Esophagus squamous epithelium (tissue), 5 donors: ENCODE results near the gene PABPN1. TPM values are rescaled to one million over a fixed set of nuclear protein-coding genes. Genes with fewer than 3 reads are reported as not detected.

Source experiments
- DNase-seq: peaks from one replicate; lab custom pipeline; 2025; lab: John Stamatoyannopoulos, UW
- H3K27ac ChIP-seq, 4 donors: fragments of 200-600 bp; sonication (generic); one replicate each; pipeline ENCODE4 v1.5.1; 2016 to 2019; ENCODE audit warnings: mild to moderate bottlenecking in 1 of 4
- H3K27me3 ChIP-seq, 4 donors: fragments of 200-600 bp; sonication (generic); 1 replicate in 3 of 4; 2 replicates in 1 of 4; pipeline versions ENCODE4 v1.5.1 to v1.6.0; 2017 to 2021; ENCODE audit warnings: antibody characterized with exemption in 1 of 4
- H3K36me3 ChIP-seq, 3 donors: fragments of 200-600 bp; sonication (generic); one replicate each; pipeline ENCODE4 v1.5.1; 2016 to 2019
- H3K4me1 ChIP-seq, 3 donors: fragments of 200-600 bp; sonication (generic); one replicate each; pipeline ENCODE4 v1.5.1; 2017 to 2019
- H3K4me3 ChIP-seq, 4 donors: fragments of 200-600 bp; sonication (generic); 1 replicate in 3 of 4; 2 replicates in 1 of 4; pipeline ENCODE4 v1.5.1; 2016 to 2019; ENCODE audit warnings: mild to moderate bottlenecking in 2 of 4, moderate library complexity in 1 of 4
- H3K9me3 ChIP-seq, 3 donors: fragments of 200-600 bp; sonication (generic); one replicate each; pipeline ENCODE4 v1.5.1; 2016 to 2019
- POLR2A ChIP-seq, 4 donors: fragments of 450-650 bp; IDR thresholded peaks; one replicate each; pipeline ENCODE4 v1.6.1; 2017; ENCODE audit warnings: antibody characterized with exemption in 4 of 4, mild to moderate bottlenecking in 4 of 4, moderate library complexity in 3 of 4
- WGBS, 2 donors: methylation state at CpG; one replicate each; pipeline ENCODE4 v1.1.5; 2018; 5-methylcytosine and 5-hydroxymethylcytosine counted together
- intact Hi-C: fragments of 100-400 bp; cut with DNase I; formaldehyde crosslinking; loops from one replicate; pipeline ENCODE4 v1.15.0; 2022
- total RNA-seq, 4 donors: library from RNA; depleted of rRNA; stranded (reverse); fragments of >200 nt; gene quantifications; one replicate each; pipeline ENCODE4 v1.1.0, GENCODE V29; 2016
- TF ChIP-seq, protein P1 (sequence below), 6 experiments: fragments of 450-650 bp in 4 of 6; fragments of 200-600 bp in 2 of 6; sonication (generic) in 2 of 6; IDR thresholded peaks; one replicate each; pipeline ENCODE4 v1.5.1; 2016 to 2019; ENCODE audit warnings: antibody characterized with exemption in 6 of 6, mild to moderate bottlenecking in 4 of 6, moderate library complexity in 4 of 6
- donor health status: DM: yes; HTN: yes; CAD: no.

PABPN1 gene
- total RNA-seq, 4 donors from 2014 or later = 28.2 to 63.8 (median 51.3) TPM

DNA sequence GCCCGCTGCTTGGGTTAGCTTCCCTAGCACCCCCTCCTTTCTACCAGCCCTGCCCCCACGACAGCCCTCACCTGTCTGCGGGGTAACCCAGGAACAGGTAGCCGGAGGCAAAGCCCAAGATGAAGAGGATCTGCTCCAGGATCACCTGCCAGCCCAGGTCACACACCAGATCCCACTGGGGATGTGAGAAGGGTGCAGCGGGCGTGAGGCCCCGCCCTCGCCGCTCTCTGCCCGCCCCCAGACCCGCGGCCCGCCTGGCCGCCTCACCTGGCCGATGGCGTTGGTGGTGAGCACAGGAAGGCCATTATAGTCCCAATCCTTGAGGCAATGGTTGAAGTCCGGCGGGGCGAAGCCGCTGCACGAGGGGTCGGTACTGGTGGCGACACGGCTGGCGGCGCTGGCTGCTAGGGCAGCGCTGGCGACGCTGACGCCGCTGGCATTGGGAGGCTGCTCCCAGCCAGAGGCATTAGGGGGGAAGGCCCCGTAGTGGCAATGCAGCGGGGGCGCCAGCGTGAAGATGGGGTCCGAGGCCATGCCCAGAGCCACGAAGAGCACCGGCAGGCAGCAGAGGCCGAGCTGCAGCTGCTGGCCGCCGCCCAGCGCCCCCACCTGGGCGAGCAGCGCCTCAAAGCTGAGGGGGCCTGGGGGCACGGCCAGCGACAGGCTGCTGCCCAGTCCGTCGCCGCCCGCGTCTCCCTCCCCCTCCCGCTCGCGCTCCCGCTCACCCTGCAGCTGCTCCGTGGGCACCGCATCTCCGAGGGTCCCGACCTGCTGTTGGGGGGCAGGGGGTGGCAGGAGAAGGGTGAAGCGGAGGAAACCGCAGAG, 30.6 kb downstream of the PABPN1 start:
- no peak for DNase-seq
- H3K36me3 ChIP-seq = peaks cover 0 to 10% (median 0%) of the 10 kb centered on the region in 3 donors
- intact Hi-C loops = no loop called here
- peak overlapping the region in 3 of 4 donors; percentile 39 to 70 (median 56) for H3K27ac ChIP-seq
- WGBS, 2 donors = 42 to 44% methylated on average over 4 to 6 of the region's 61 CpGs
- H3K4me1 ChIP-seq = peaks cover 9 to 21% (median 15%) of the 10 kb centered on the region in 3 donors
- H3K4me3 ChIP-seq = peak overlapping the region; percentile 35 to 73 (median 60)
- no peak for TF ChIP-seq POLR2A (IDR thresholded peaks at IDR 0.05)
- TF ChIP-seq, protein P1, sequence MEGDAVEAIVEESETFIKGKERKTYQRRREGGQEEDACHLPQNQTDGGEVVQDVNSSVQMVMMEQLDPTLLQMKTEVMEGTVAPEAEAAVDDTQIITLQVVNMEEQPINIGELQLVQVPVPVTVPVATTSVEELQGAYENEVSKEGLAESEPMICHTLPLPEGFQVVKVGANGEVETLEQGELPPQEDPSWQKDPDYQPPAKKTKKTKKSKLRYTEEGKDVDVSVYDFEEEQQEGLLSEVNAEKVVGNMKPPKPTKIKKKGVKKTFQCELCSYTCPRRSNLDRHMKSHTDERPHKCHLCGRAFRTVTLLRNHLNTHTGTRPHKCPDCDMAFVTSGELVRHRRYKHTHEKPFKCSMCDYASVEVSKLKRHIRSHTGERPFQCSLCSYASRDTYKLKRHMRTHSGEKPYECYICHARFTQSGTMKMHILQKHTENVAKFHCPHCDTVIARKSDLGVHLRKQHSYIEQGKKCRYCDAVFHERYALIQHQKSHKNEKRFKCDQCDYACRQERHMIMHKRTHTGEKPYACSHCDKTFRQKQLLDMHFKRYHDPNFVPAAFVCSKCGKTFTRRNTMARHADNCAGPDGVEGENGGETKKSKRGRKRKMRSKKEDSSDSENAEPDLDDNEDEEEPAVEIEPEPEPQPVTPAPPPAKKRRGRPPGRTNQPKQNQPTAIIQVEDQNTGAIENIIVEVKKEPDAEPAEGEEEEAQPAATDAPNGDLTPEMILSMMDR (IDR thresholded peaks at IDR 0.05) = no peak
- no peaks in the 10 kb centered on the region for H3K9me3 ChIP-seq
- H3K27me3 ChIP-seq = peaks cover 0 to 36% (median 0%) of the 10 kb centered on the region in 4 donors

DNA sequence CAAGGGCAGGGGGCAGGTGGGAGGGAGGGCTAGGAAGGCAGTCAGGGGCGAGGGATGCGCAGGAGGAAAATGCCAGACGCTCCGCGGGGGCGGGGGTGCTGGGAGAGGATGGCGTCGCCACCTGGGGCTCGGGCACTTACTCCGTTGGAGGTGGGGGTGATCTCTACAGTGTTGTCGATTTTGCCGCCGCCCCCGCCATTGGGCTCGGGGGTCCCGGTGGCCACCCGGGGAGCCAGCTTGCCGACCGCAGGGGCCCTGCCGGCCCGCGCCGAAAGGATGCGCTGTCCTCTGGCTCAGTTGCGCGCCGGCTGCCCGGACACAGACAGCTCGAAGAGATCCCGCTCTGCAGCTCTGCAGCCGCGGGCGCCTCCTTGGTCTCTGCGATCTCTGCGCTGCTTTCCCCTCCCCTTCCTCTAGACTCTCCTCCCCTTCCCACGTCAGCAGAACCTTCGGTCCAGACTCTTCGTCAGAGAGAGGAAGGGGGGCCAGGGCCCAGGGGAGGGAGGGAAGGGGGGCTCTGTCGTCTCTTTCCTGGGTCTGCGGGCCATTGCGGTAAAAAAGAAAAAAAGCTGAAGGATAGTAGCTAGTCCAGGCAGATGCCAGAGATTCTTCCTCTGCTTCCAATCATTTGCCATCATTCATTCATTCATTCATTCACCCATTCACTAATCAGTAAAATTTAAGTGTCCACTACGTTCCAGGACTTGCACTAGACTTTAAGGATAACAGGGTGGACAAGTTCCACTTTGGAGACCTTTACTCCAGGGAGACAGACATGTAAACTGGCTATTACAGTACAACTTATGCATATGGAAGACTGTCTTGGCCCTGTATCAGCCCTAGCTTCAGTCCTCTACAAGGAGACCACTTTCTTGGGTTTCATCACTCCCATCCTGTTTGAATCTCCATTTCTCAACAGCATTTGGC, 31.5 kb downstream of the PABPN1 start, which contains the start of gene SLC22A17:
Gene SLC22A17, minus strand, starts transcription at position 382 of the 927 bp plus-strand sequence.
- Histone ChIP-seq H3K27me3 (peaks cover 0 to 36% (median 0%) of the 10 kb centered on the region in 4 donors), H3K27ac (peak within 1 kb of the TSS in 3 of 4 donors; percentile 39 to 70 (median 56)), H3K36me3 (peaks cover 0 to 19% (median 7%) of the 10 kb centered on the region in 3 donors), H3K4me3 (peak within 1 kb of the TSS; percentile 35 to 73 (median 60)), H3K9me3 (no peaks in the 10 kb centered on the region), H3K4me1 (peaks cover 9 to 21% (median 15%) of the 10 kb centered on the region in 3 donors)
- peak in 2 of 4 donors; percentile 27 to 56 for TF ChIP-seq POLR2A (IDR thresholded peaks at IDR 0.05)
- TF ChIP-seq, protein P1 (IDR thresholded peaks at IDR 0.05) = no peak
- WGBS, 2 donors = 0 to 1% methylated on average over 16 to 24 of the region's 42 CpGs
- no peak for DNase-seq
- intact Hi-C loops = no loop called here

DNA sequence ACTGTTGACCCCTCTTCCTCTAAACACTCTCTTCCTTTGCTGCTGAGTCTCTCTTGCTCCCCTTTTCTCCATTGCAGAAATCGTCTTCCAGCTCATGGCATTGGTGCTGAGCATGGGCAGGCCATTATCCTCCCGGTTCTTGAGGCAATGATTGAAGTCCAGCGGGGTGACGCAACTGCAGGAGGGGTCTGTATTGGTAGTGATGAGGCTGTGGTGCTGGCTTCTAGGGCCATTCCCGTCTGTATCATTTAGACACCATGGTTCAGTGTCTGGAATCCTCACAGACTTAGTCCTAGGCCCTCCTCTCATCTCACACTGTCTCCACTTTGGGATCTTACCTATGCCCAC, 32.1 kb downstream of the PABPN1 start:
- no peak for DNase-seq
- 65 to 66% methylated on average over 5 of the region's 5 CpGs for WGBS, 2 donors
- intact Hi-C loops = no loop called here

DNA sequence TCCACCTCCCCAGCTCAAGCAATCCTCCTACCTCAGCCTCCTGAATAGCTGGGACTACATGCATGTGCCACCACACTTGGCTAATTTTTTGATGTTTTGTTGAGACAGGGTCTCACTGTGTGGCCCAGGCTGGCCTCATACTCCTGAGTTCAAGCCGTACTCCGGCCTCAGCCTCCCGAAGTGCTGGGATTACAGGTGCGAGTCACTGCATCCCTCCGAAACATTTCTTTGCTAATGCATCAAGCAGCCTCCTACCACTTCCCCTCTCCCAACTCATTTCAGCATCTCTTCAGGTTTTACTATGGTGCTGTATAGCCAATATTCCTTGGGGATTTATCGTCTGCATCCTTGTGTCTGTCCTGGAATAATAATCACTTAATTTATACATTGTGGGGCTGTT, 33.7 kb downstream of the PABPN1 start:
- Histone ChIP-seq H3K36me3 (peaks cover 5 to 41% (median 16%) of the 10 kb centered on the region in 3 donors), H3K4me3 (no peak overlapping the region), H3K9me3 (no peaks in the 10 kb centered on the region), H3K4me1 (peaks cover 9 to 23% (median 15%) of the 10 kb centered on the region in 3 donors), H3K27ac (no peak overlapping the region), H3K27me3 (peaks cover 0 to 46% (median 0%) of the 10 kb centered on the region in 4 donors)
- 72 to 79% methylated on average over 6 of the region's 6 CpGs for WGBS, 2 donors
- no peak for DNase-seq
- TF ChIP-seq, protein P1 (IDR thresholded peaks at IDR 0.05) = no peak
- TF ChIP-seq POLR2A (IDR thresholded peaks at IDR 0.05) = no peak
- intact Hi-C loops = no loop called here

More for the DNA sequence above, 32.1 kb downstream of the PABPN1 start:
- peaks cover 0 to 25% (median 7%) of the 10 kb centered on the region in 3 donors for H3K36me3 ChIP-seq
- peaks cover 0 to 36% (median 0%) of the 10 kb centered on the region in 4 donors for H3K27me3 ChIP-seq
- no peak for TF ChIP-seq POLR2A (IDR thresholded peaks at IDR 0.05)
- TF ChIP-seq, protein P1 (IDR thresholded peaks at IDR 0.05) = no peak
- H3K27ac ChIP-seq = peak overlapping the region in 1 of 4 donors; percentile 9
- peaks cover 9 to 21% (median 15%) of the 10 kb centered on the region in 3 donors for H3K4me1 ChIP-seq
- no peaks in the 10 kb centered on the region for H3K9me3 ChIP-seq
- no peak overlapping the region for H3K4me3 ChIP-seq
